ENCODE results near the gene TCF19. TPM values are rescaled to one million over a fixed set of nuclear protein-coding genes. Genes with fewer than 3 reads are reported as not detected.

Gene TCF19
- total RNA-seq, 1 donor from 2014 or later, result 8.5 TPM

DNA sequence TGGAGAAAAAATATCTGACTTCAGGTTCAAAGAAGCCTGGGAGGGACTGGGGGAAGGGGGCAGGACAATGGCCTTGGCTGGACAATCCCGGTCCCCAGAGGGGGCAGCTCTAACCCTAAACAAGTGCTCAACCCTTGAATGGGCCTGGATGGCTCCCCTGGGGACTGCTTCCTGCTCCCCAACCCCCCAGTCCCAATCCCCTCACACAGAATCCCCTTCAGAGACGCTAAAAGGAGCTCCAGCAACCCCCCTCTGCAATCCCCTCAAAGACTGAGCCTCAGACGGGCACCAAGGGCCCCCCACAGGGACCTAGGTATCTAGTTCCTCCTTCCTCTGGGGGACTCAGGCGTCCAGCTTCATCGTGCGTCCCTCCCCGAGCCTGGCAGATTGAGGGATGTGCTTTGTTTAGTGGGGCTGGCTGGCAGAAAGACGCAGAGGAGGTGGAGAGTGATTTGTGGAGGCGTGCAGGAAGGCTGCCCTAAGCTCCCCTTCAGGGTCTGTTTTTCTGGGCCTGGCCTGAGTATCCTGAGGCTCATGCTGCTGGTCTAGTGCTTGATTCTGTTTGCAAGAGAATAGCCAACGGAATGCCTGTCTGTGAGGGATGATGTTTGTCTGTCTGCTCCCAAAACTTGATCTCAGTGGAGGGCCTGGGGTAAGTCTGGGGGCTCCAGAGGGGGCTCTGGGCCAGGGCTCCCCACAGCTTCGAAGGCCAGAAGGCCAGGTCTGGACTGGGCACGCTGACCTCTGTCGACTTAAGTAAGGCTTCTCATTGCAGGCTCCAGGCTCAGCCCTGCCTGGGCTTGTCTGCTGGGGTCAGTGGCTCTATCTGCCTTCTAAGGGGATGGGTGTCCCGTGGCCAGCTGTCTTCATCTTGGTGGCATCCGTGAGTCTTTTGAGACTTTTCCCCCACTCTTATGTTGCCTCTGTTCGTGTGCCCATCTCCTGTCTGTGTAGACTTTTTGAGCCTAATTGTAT lies 13.8 kb downstream of the TCF19 start:
- Mint-ChIP-seq H3K4me3 (no peak overlapping the region), H3K27me3 (ENCODE audit: low read depth) (peaks cover 39% of the 10 kb centered on the region), H3K4me1 (no peaks in the 10 kb centered on the region), H3K36me3 (no peaks in the 10 kb centered on the region), H3K9me3 (no peaks in the 10 kb centered on the region), H3K27ac (no peak overlapping the region)
- DNase-seq (ENCODE audit: low spot score in 2 of 2, unreplicated experiment in 2 of 2), result no peak
- TF ChIP-seq, protein P1, sequence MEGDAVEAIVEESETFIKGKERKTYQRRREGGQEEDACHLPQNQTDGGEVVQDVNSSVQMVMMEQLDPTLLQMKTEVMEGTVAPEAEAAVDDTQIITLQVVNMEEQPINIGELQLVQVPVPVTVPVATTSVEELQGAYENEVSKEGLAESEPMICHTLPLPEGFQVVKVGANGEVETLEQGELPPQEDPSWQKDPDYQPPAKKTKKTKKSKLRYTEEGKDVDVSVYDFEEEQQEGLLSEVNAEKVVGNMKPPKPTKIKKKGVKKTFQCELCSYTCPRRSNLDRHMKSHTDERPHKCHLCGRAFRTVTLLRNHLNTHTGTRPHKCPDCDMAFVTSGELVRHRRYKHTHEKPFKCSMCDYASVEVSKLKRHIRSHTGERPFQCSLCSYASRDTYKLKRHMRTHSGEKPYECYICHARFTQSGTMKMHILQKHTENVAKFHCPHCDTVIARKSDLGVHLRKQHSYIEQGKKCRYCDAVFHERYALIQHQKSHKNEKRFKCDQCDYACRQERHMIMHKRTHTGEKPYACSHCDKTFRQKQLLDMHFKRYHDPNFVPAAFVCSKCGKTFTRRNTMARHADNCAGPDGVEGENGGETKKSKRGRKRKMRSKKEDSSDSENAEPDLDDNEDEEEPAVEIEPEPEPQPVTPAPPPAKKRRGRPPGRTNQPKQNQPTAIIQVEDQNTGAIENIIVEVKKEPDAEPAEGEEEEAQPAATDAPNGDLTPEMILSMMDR (IDR thresholded peaks at IDR 0.05; ENCODE audit: unreplicated experiment), result no peak

GRCh38 chr6:31172973-31173384 lies 14.6 kb downstream of the TCF19 start:
- H3K27ac Mint-ChIP-seq, result no peak overlapping the region
- H3K36me3 Mint-ChIP-seq, result no peaks in the 10 kb centered on the region
- DNase-seq (ENCODE audit: low spot score in 2 of 2, unreplicated experiment in 2 of 2), result no peak
- TF ChIP-seq, protein P1 (IDR thresholded peaks at IDR 0.05; ENCODE audit: unreplicated experiment), result no peak
- H3K4me3 Mint-ChIP-seq, result no peak overlapping the region
- H3K9me3 Mint-ChIP-seq, result no peaks in the 10 kb centered on the region
- no peaks in the 10 kb centered on the region for H3K4me1 Mint-ChIP-seq
- peaks cover 34% of the 10 kb centered on the region for H3K27me3 Mint-ChIP-seq (ENCODE audit: low read depth)

- peaks cover 32% of the 10 kb centered on the region for H3K27me3 Mint-ChIP-seq (ENCODE audit: low read depth)
- no peak overlapping the region for H3K27ac Mint-ChIP-seq
- H3K4me1 Mint-ChIP-seq, result no peaks in the 10 kb centered on the region
- no peaks in the 10 kb centered on the region for H3K9me3 Mint-ChIP-seq
- no peak for DNase-seq (ENCODE audit: low spot score in 2 of 2, unreplicated experiment in 2 of 2)
- H3K36me3 Mint-ChIP-seq, result no peaks in the 10 kb centered on the region
- TF ChIP-seq, protein P1 (IDR thresholded peaks at IDR 0.05; ENCODE audit: unreplicated experiment), result no peak
- no peak overlapping the region for H3K4me3 Mint-ChIP-seq
Observed at GRCh38 chr6:31173406-31173805, 15.0 kb downstream of the TCF19 start.

DNA sequence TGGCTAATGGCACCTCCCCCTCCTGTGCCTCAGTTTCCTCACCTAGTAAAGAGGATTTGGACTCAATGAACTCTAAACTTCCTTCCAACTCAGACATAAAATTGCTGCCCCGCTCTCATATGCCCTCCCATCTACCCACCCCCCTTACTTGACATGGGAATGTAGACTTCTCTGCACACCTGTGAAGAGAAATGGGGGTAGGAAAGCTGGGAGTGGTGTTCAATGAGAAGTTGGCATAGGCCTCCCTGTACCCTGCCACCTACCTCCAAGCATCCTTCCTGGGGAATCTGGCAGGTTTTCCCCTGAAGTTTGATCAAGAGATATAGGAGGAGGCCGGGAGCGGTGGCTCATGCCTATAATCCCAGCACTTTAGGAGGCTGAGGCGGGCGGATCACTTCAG lies 16.0 kb downstream of the TCF19 start:
- H3K9me3 Mint-ChIP-seq, result no peaks in the 10 kb centered on the region
- H3K27me3 Mint-ChIP-seq (ENCODE audit: low read depth), result peaks cover 25% of the 10 kb centered on the region
- TF ChIP-seq, protein P1 (IDR thresholded peaks at IDR 0.05; ENCODE audit: unreplicated experiment), result no peak
- H3K4me3 Mint-ChIP-seq, result no peak overlapping the region
- no peaks in the 10 kb centered on the region for H3K36me3 Mint-ChIP-seq
- no peak for DNase-seq (ENCODE audit: low spot score in 2 of 2, unreplicated experiment in 2 of 2)
- no peaks in the 10 kb centered on the region for H3K4me1 Mint-ChIP-seq
- no peak overlapping the region for H3K27ac Mint-ChIP-seq

DNA sequence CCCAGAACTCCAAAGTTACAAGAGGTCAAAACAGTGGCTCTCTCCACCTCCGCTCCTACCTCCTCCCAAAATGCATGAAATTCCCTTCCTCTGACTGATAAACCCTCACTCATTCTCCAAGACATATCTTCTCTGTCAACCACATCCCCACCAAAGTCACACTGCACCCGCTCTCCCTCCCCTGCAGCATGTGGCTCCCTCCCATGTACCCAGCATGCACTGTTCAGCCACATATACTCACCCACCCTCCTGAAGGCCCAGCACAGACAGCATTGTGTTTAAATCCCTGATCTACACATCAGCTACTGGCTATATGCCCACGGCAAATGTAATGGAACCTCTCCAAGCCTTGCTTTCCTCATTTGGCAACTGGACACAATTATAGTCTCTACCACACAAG lies 17.6 kb downstream of the TCF19 start:
- H3K4me1 Mint-ChIP-seq, result no peaks in the 10 kb centered on the region
- H3K4me3 Mint-ChIP-seq, result no peak overlapping the region
- H3K27me3 Mint-ChIP-seq (ENCODE audit: low read depth), result peaks cover 12% of the 10 kb centered on the region
- H3K27ac Mint-ChIP-seq, result no peak overlapping the region
- H3K9me3 Mint-ChIP-seq, result no peaks in the 10 kb centered on the region
- TF ChIP-seq, protein P1 (IDR thresholded peaks at IDR 0.05; ENCODE audit: unreplicated experiment), result no peak
- no peak for DNase-seq (ENCODE audit: low spot score in 2 of 2, unreplicated experiment in 2 of 2)
- no peaks in the 10 kb centered on the region for H3K36me3 Mint-ChIP-seq

Data from mesothelial cell of epicardium (in vitro differentiated cells).